GM10248 (cell line): Measurements from ENCODE around the gene SGCE.

Experiments used
- CTCF ChIA-PET: fragments of 300-600 bp; sonication (Branson Sonifier 250); formaldehyde crosslinking; extraction: SDS; loops from one replicate; lab custom pipeline; 2021; ENCODE audit warnings: antibody characterized with exemption; lab: Yijun Ruan, JAX
- POLR2A ChIA-PET: fragments of 350-650 bp; sonication (Branson Sonifier 250); formaldehyde crosslinking; extraction: SDS; loops from one replicate; lab custom pipeline; 2020; ENCODE audit warnings: antibody characterized with exemption; lab: Yijun Ruan, JAX
- DNase-seq: peaks from one replicate; pipeline ENCODE4 v3.0.0; 2012; ENCODE audit errors: extremely low spot score
- TF ChIP-seq, protein P1 (sequence below): IDR thresholded peaks from 2 replicates; pipeline ENCODE4 v1.5.1; 2012; ENCODE audit warnings: mild to moderate bottlenecking, low read depth; ENCODE audit errors: extremely low read depth, missing control alignments, control extremely low read depth

Gene SGCE

DNA sequence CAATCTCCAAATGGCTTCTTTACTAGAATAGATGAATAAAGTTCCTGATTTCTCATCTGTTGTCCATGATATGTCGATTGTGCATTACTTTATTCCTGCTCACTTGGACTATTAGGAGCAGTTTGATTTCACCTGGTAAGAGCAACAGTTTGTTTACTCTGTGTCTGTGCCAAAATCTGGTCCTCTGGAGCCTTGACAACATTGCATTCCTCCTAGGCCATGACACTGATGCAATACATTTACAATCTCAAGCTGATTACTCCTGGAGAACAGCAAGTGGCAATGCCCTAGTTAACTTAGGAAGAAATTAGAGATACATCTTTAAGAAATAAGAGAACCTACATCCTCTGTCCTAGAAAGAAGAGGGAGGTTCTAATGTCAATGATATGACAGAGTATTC is 71.8 kb downstream of the SGCE start:
- CTCF ChIA-PET = interaction anchor here (0.9 to 1.7 kb wide), 2 partner anchors 10 to 46 kb away, joined by 3 to 5 read pairs; no protein-coding TSS in a partner anchor
- no peak for DNase-seq
- POLR2A ChIA-PET = no interaction called here
- TF ChIP-seq, protein P1, sequence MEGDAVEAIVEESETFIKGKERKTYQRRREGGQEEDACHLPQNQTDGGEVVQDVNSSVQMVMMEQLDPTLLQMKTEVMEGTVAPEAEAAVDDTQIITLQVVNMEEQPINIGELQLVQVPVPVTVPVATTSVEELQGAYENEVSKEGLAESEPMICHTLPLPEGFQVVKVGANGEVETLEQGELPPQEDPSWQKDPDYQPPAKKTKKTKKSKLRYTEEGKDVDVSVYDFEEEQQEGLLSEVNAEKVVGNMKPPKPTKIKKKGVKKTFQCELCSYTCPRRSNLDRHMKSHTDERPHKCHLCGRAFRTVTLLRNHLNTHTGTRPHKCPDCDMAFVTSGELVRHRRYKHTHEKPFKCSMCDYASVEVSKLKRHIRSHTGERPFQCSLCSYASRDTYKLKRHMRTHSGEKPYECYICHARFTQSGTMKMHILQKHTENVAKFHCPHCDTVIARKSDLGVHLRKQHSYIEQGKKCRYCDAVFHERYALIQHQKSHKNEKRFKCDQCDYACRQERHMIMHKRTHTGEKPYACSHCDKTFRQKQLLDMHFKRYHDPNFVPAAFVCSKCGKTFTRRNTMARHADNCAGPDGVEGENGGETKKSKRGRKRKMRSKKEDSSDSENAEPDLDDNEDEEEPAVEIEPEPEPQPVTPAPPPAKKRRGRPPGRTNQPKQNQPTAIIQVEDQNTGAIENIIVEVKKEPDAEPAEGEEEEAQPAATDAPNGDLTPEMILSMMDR = no peak

- DNase-seq = no peak
- TF ChIP-seq, protein P1 = no peak
- POLR2A ChIA-PET = no interaction called here
- CTCF ChIA-PET = interaction anchor here (1.0 kb wide), 1 partner anchor 10 kb away, joined by 3 read pairs; no protein-coding TSS in a partner anchor
Measured at GRCh38 chr7:94580601-94581000, 75.3 kb downstream of the SGCE start.

- no peak for DNase-seq
- POLR2A ChIA-PET = no interaction called here
Measured at GRCh38 chr7:94579470-94579869, 76.5 kb downstream of the SGCE start.

GRCh38 chr7:94578614-94579013 is 77.3 kb downstream of the SGCE start:
- no peak for DNase-seq
- CTCF ChIA-PET = no interaction called here
- POLR2A ChIA-PET = no interaction called here

More at GRCh38 chr7:94579470-94579869, 76.5 kb downstream of the SGCE start:
- CTCF ChIA-PET = interaction anchor here (1.0 to 1.2 kb wide), 2 partner anchors 14 to 41 kb away, joined by 3 to 4 read pairs; no protein-coding TSS in a partner anchor
- TF ChIP-seq, protein P1 = no peak

DNA sequence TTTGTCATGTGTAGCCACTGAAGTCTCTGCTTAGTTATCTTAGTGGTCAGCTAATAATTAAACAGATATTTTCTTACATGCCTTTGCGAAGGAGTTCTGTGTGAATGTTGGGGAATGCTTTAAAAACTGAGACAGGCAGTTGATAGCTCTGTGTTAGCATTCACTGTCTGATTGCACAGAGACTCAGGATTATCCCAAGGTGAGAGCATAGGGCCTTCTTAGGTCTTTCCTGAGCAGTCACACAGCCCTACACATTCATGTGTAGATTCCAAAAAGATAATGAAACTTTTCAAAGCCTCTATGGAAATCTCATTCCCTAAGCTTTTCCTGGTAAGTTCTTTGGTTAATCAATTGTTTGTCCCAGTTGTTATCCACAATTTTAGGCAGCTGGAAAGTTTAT is 78.6 kb downstream of the SGCE start:
- CTCF ChIA-PET = no interaction called here
- TF ChIP-seq, protein P1 = no peak
- POLR2A ChIA-PET = no interaction called here
- DNase-seq = no peak

More at GRCh38 chr7:94578614-94579013, 77.3 kb downstream of the SGCE start:
- TF ChIP-seq, protein P1 = no peak

- no peak for DNase-seq
- TF ChIP-seq, protein P1 = no peak
- CTCF ChIA-PET = no interaction called here
- POLR2A ChIA-PET = no interaction called here
Measured at GRCh38 chr7:94576316-94576715, 79.6 kb downstream of the SGCE start.

GRCh38 chr7:94575646-94576045 is 80.3 kb downstream of the SGCE start:
- POLR2A ChIA-PET = no interaction called here
- TF ChIP-seq, protein P1 = no peak
- no peak for DNase-seq
- CTCF ChIA-PET = no interaction called here
